GM12874 (cell line): ENCODE data around the gene HS3ST4.

Experiments
- CTCF ChIP-seq: IDR thresholded peaks from 2 replicates; pipeline ENCODE4 v1.5.1; 2011; ENCODE audit warnings: low read depth, mild to moderate bottlenecking, control low read depth, low read length, moderate library complexity; ENCODE audit not compliant: insufficient read depth

Gene HS3ST4

GRCh38 chr16:25832291-25832690 is 140.5 kb downstream of the HS3ST4 start:
- TF ChIP-seq CTCF = no peak

DNA sequence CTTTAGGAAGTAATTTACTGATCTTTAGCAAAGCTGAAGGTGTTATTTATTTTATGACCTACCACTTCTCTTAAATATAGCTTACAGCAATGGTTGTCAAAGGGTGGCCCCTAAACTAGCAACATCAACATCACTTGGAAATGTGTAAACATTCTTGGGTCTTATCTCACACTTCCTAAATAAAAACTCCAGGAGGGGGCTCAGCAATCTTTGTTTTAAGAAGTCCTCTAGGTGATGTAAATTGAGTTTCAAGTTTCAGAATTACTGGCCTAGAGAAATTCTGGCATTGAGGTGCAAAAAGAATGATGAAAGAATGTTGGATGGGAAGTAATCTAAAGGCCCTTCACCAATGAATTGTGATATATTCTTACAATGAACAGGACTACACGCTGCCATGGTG is 142.3 kb downstream of the HS3ST4 start:
- no peak for TF ChIP-seq CTCF

DNA sequence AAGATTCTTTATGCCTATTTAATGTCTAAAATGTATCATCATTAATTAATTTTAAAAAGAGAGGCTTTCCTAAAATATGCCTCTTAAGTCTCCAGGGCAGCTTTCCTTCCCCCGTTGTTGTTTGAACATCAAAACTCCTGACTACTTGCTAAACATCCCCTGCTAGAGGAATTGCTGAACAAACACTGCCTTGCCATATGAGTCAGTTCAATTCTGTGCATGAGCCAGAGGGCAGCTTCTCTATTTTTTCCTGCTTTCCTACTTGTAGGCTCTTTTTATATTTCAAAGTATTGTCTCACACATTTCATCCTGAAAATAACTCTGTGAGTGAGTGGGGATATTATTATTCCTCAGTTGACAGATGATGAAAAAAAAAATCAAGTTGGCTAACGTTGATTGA is 143.4 kb downstream of the HS3ST4 start:
- TF ChIP-seq CTCF = no peak

DNA sequence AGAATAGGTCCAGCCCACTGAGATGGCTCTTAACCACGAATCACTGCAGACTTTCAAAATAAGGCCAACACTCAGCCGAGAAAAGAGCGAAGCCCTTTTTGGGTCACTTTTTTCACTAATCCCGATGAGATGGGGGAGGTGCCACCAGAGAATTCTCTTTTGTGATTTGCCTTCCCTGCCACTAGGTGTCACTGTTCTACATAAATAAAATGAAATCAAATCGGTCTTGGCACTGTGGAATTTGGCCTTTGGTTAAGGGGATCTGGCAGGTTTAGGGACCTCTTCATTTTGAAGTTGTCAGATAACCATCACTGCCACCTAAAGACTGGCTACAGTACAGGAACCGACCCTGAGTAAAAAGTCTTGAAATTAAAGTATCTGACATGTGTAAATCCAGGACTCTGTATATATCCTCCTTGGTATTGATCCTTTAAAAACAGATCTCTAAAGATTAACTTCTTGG is 147.0 kb downstream of the HS3ST4 start:
- TF ChIP-seq CTCF = peak; percentile 46; the same call in 1 of the 2 replicates

- TF ChIP-seq CTCF = no peak
Measured at GRCh38 chr16:25841761-25842160, 150.0 kb downstream of the HS3ST4 start.

DNA sequence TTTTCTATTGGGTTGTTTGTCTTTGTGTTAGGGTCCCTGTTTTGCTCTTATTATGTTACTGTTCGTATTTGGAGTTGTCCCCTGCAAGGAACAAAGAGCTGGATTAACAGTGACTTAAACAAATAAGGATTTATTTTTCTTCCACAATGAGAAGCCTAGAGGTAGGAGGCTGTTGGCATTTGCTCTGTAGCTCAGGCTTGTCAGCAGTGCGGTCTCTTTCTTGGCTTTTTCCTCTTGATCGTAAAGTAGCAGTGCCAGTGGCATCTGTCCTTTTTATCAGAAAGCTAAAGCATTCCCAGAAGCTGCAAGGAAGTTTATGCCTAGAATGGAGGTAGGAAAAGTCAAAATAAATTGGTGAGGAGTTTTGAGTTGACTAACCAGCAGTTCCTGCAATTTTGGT is 154.1 kb downstream of the HS3ST4 start:
- no peak for TF ChIP-seq CTCF

GRCh38 chr16:25854141-25854540 is 162.4 kb downstream of the HS3ST4 start:
- no peak for TF ChIP-seq CTCF

DNA sequence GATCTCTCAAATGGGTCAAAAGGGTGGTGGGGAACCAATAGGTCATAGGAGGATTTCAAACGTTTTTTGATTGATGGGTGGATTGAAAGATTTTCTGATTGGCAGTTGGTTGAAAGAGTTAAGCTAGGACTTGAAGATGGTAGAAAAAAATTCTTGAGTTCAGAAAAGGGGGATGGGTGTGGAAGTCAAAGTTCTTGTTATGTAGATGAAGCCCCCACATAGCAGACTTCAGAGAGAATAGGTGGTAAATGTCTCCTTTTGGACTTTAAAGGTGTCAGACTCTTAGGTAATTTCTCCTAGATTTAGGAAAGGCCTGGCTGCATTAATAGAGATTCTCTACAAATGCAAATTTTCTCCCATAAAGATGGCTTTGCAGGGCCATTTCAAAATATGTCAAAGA is 163.3 kb downstream of the HS3ST4 start:
- no peak for TF ChIP-seq CTCF
